ENCODE measurements around the gene RBM15. TPM values are rescaled to one million over a fixed set of nuclear protein-coding genes. Genes with fewer than 3 reads are reported as not detected.
A peak's percentile ranks its signal among the peaks of the same experiment; 100 is the strongest.

The RBM15 gene
- 10 to 100 TPM; 24.1 to 29.0 (median 26.7) TPM for total RNA-seq
- long read RNA-seq, donor 1, transcript RBM15-203 (1 exons, 3,368 nt): major isoform, 8 of 12 reads
- long read RNA-seq, donor 1, partial matches to known transcripts: 0 of 12 reads
- long read RNA-seq, donor 1, other reads (novel, unspliced or antisense): 1 of 12 reads
- long read RNA-seq, donor 2, full-length matches to known transcripts: 3 of 3 reads
- long read RNA-seq, donor 2, partial matches to known transcripts: 0 of 3 reads
- long read RNA-seq, donor 2, other reads (novel, unspliced or antisense): 0 of 3 reads

GRCh38 chr1:110338886-110339406, at the start of gene RBM15:
Gene RBM15 (plus strand): TSS chr1:110339377. CDS start chr1:110339406, 29 bp downstream.
- intact Hi-C loops (cut with DNase I, micrococcal nuclease): loop anchor here in 1 of 2 donors (5.0 kb wide), 1 partner anchor 68 kb away; the partner anchor contains the start of gene LAMTOR5
- Histone ChIP-seq H3K4me3 (peak within 1 kb of the TSS; percentile 88), H3K36me3 (ENCODE audit: low read depth) (peaks cover 7% of the 10 kb centered on the region), H3K4me1 (ENCODE audit: low read depth) (peaks cover 30% of the 10 kb centered on the region), H3K9me3 (no peaks in the 10 kb centered on the region)
- TF ChIP-seq CTCF (IDR thresholded peaks at IDR 0.05): no peak
- DNase-seq (peak; percentile 96 to 99 (median 98)), ATAC-seq (peak; percentile 79)

- DNase-seq: peak; percentile 41 to 79 (median 52)
- no peak overlapping the region for H3K4me3 ChIP-seq
Observed at GRCh38 chr1:110291241-110292030, 47.7 kb upstream of the RBM15 start.

GRCh38 chr1:110292031-110292741, 47.0 kb upstream of the RBM15 start:
- ATAC-seq: peak; percentile 74

More at GRCh38 chr1:110291241-110292030, 47.7 kb upstream of the RBM15 start:
- no peaks in the 10 kb centered on the region for H3K36me3 ChIP-seq (ENCODE audit: low read depth)
- intact Hi-C loops (cut with DNase I, micrococcal nuclease): no loop called here
- no peaks in the 10 kb centered on the region for H3K9me3 ChIP-seq
- no peak for TF ChIP-seq CTCF (IDR thresholded peaks at IDR 0.05)
- peak; percentile 95 for ATAC-seq
- H3K4me1 ChIP-seq (ENCODE audit: low read depth): no peaks in the 10 kb centered on the region

GRCh38 chr1:110293601-110294104, 45.5 kb upstream of the RBM15 start:
- DNase-seq (no peak), ATAC-seq (no peak)
- intact Hi-C loops (cut with DNase I, micrococcal nuclease): no loop called here
- Histone ChIP-seq H3K36me3 (ENCODE audit: low read depth) (no peaks in the 10 kb centered on the region), H3K9me3 (no peaks in the 10 kb centered on the region), H3K4me1 (ENCODE audit: low read depth) (no peaks in the 10 kb centered on the region), H3K4me3 (no peak overlapping the region)
- TF ChIP-seq CTCF (IDR thresholded peaks at IDR 0.05): no peak

More at GRCh38 chr1:110292031-110292741, 47.0 kb upstream of the RBM15 start:
- no peak for TF ChIP-seq CTCF (IDR thresholded peaks at IDR 0.05)
- H3K9me3 ChIP-seq: no peaks in the 10 kb centered on the region
- no peaks in the 10 kb centered on the region for H3K36me3 ChIP-seq (ENCODE audit: low read depth)
- no peak for DNase-seq
- no peak overlapping the region for H3K4me3 ChIP-seq
- H3K4me1 ChIP-seq (ENCODE audit: low read depth): no peaks in the 10 kb centered on the region
- intact Hi-C loops (cut with DNase I, micrococcal nuclease): no loop called here

- no peaks in the 10 kb centered on the region for H3K4me1 ChIP-seq (ENCODE audit: low read depth)
- H3K4me3 ChIP-seq: no peak overlapping the region
- TF ChIP-seq CTCF (IDR thresholded peaks at IDR 0.05): no peak
- ATAC-seq (no peak), DNase-seq (no peak)
- no peaks in the 10 kb centered on the region for H3K36me3 ChIP-seq (ENCODE audit: low read depth)
- H3K9me3 ChIP-seq: no peaks in the 10 kb centered on the region
- intact Hi-C loops (cut with DNase I, micrococcal nuclease): no loop called here
Observed at GRCh38 chr1:110294308-110294707, 44.9 kb upstream of the RBM15 start.

All from mucosa of descending colon (tissue), 3 donors.